ENCODE measurements around the gene FAM240B. TPM values are rescaled to one million over a fixed set of nuclear protein-coding genes. Genes with fewer than 3 reads are reported as not detected.

The FAM240B gene
- total RNA-seq, 2 donors from 2014 or later: not detected

- no peak for DNase-seq (ENCODE audit: low spot score)
- Histone ChIP-seq H3K4me3 (no peak overlapping the region), H3K4me1 (no peaks in the 10 kb centered on the region), H3K27ac (no peak overlapping the region), H3K27me3 (no peaks in the 10 kb centered on the region), H3K9me3 (no peaks in the 10 kb centered on the region), H3K36me3 (no peaks in the 10 kb centered on the region)
- no peak for TF ChIP-seq CTCF (IDR thresholded peaks at IDR 0.05)
Observed at GRCh38 chr9:38713426-38713825, 6.5 kb downstream of the FAM240B start.

- H3K27me3 ChIP-seq: no peaks in the 10 kb centered on the region
- H3K4me1 ChIP-seq: no peaks in the 10 kb centered on the region
- no peaks in the 10 kb centered on the region for H3K36me3 ChIP-seq
- TF ChIP-seq CTCF (IDR thresholded peaks at IDR 0.05): no peak
- DNase-seq (ENCODE audit: low spot score): peak; percentile 23
- H3K27ac ChIP-seq: no peak overlapping the region
- no peaks in the 10 kb centered on the region for H3K9me3 ChIP-seq
- H3K4me3 ChIP-seq: no peak overlapping the region
Observed at GRCh38 chr9:38708759-38709158, 11.2 kb downstream of the FAM240B start.

GRCh38 chr9:38707885-38708637, 11.9 kb downstream of the FAM240B start:
- Histone ChIP-seq H3K4me3 (no peak overlapping the region), H3K36me3 (no peaks in the 10 kb centered on the region), H3K4me1 (no peaks in the 10 kb centered on the region), H3K27me3 (no peaks in the 10 kb centered on the region), H3K9me3 (no peaks in the 10 kb centered on the region), H3K27ac (no peak overlapping the region)
- no peak for DNase-seq (ENCODE audit: low spot score)
- no peak for TF ChIP-seq CTCF (IDR thresholded peaks at IDR 0.05)

GRCh38 chr9:38706493-38706892, 13.4 kb downstream of the FAM240B start:
- TF ChIP-seq CTCF (IDR thresholded peaks at IDR 0.05): no peak
- no peak for DNase-seq (ENCODE audit: low spot score)
- H3K36me3 ChIP-seq: no peaks in the 10 kb centered on the region
- H3K9me3 ChIP-seq: no peaks in the 10 kb centered on the region
- no peaks in the 10 kb centered on the region for H3K4me1 ChIP-seq
- no peak overlapping the region for H3K27ac ChIP-seq
- H3K4me3 ChIP-seq: no peak overlapping the region
- H3K27me3 ChIP-seq: no peaks in the 10 kb centered on the region

- H3K36me3 ChIP-seq: no peaks in the 10 kb centered on the region
- no peak for TF ChIP-seq CTCF (IDR thresholded peaks at IDR 0.05)
- no peaks in the 10 kb centered on the region for H3K27me3 ChIP-seq
- H3K4me1 ChIP-seq: no peaks in the 10 kb centered on the region
- H3K27ac ChIP-seq: no peak overlapping the region
- H3K4me3 ChIP-seq: no peak overlapping the region
- no peak for DNase-seq (ENCODE audit: low spot score)
- H3K9me3 ChIP-seq: no peaks in the 10 kb centered on the region
Observed at GRCh38 chr9:38705917-38706316, 14.0 kb downstream of the FAM240B start.

- Histone ChIP-seq H3K36me3 (no peaks in the 10 kb centered on the region), H3K9me3 (no peaks in the 10 kb centered on the region), H3K4me1 (no peaks in the 10 kb centered on the region), H3K27me3 (no peaks in the 10 kb centered on the region), H3K27ac (no peak overlapping the region), H3K4me3 (no peak overlapping the region)
- no peak for DNase-seq (ENCODE audit: low spot score)
- TF ChIP-seq CTCF (IDR thresholded peaks at IDR 0.05): no peak
Observed at GRCh38 chr9:38700695-38701094, 19.2 kb downstream of the FAM240B start.

Measured in right atrium auricular region (tissue), 2 donors.